GM18858 (cell line): Measurements from ENCODE around the gene CKS1B.

Source experiments
- ATAC-seq: cut with Tn5 transposase; IDR thresholded peaks from one replicate; pipeline ENCODE4 v1.9.1; 2021; ENCODE audit not compliant: unreplicated experiment

CKS1B gene

DNA sequence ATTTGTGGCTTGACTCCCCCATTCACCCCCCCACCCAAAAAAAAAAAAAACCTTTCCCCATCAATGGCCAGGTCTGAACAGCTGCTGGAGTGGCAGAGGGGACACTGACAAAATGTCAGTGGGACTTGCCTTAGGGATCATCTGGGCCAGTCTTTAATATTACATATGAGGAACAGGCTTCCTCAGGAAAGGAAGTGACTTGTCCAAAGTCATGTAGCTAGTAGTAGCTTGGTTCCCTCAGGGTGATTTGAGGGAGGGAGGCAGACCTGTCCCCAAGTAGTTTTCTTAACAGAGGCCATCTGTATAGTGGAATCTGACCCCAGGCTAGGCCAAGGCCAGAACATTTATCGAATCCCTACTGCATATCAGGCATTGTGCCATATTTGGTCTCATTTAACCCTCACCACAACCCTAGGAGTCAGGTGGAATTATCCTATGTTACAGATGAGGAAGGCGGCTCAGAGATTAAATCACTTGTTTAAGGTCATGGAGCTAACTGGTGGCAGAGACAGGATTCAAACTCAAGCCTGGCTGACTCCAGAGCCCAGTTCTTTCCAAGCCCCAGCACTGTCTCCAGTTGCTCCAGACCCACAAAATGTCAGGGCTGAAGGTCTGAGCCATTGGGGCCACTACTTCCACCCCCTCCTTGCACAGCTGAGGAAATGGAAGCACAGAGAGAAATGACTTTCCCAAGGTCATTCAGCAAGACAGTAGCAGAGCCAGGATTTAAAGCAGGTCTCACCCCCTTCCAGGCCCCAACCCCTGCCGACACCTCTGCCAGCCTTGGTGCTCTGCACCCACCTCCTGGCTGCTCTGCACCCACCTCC, 38.5 kb downstream of the CKS1B start:
- ATAC-seq: no peak

DNA sequence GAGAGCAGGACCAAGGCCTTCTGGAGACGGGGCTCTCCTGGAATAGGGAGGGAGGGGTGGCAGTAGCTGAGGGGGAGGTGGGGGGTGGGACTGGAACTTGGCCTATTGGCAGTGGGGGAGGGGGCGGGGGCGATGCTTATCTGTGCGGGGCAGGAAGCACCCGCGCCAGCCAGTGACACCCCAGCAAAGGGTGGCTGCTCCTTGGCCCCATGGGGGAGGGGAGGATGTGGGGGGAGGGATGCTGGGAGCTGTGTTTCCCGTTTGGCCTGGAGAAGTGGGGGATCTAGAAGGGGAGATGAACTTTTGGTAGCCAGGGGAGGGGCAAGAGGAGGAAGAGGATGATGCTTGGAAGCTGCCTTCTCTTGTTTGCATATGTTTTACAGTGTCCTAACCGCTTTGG, 39.2 kb downstream of the CKS1B start:
- ATAC-seq: no peak

DNA sequence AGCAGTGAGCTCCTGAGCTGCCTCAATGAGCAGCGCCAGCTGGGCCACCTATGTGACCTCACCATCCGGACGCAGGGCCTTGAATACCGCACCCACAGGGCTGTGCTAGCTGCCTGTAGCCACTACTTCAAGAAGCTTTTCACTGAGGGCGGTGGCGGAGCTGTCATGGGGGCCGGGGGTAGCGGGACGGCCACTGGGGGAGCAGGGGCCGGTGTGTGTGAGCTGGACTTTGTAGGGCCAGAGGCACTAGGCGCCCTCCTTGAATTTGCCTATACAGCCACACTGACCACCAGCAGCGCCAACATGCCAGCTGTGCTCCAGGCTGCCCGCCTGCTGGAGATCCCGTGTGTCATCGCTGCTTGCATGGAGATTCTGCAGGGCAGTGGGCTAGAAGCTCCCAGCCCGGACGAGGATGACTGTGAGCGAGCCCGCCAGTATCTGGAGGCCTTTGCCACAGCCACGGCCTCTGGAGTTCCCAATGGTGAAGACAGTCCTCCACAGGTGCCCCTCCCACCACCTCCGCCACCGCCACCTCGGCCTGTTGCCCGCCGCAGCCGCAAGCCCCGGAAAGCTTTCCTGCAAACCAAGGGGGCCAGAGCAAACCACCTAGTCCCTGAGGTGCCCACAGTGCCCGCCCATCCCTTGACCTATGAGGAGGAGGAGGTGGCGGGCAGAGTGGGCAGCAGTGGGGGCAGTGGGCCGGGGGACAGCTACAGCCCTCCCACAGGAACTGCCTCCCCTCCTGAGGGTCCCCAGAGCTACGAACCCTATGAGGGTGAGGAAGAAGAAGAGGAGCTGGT, 40.4 kb downstream of the CKS1B start:
- no peak for ATAC-seq

DNA sequence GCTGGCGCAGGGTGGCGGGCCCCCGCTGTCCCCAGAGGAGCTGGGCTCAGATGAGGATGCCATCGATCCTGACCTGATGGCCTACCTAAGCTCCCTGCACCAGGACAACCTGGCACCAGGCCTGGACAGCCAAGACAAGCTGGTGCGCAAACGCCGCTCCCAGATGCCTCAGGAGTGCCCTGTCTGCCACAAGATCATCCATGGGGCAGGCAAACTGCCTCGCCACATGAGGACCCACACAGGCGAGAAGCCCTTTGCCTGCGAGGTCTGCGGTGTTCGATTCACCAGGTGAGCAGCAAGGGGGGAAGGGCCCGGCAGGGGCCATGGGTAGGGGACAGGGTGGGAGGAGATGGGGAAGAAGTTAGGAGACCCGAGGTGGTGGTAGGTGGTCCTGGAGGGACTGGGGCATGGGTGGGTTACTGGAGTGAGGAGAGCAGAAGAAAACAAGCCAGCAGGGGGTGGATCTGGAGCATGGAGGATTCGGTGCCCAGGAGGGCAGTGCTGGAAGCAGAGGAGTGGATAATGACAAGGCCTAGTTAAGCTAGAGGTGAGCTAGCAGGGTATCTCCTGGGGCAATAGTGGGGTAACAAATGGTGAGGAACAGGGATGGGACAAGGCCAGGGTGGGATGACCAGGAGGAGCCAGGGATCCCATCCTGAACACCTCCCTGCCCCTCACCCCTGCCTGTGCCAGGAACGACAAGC, 41.2 kb downstream of the CKS1B start:
- ATAC-seq: no peak

DNA sequence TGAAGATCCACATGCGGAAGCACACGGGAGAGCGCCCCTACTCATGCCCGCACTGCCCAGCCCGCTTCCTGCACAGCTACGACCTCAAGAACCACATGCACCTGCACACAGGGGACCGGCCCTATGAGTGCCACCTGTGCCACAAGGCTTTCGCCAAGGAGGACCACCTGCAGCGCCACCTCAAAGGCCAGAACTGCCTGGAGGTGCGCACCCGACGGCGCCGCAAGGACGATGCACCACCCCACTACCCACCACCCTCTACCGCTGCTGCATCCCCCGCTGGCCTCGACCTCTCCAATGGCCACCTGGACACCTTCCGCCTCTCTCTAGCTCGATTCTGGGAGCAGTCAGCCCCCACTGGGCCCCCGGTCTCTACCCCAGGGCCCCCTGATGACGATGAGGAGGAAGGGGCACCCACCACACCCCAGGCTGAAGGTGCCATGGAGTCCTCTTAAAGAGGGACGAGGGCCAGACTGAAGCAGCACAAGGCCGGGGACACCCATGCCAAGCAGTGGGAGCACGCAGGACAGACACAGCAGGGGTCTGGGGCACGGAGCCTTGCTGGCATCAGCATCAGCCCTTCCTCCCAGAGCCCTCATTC, 41.9 kb downstream of the CKS1B start:
- no peak for ATAC-seq

DNA sequence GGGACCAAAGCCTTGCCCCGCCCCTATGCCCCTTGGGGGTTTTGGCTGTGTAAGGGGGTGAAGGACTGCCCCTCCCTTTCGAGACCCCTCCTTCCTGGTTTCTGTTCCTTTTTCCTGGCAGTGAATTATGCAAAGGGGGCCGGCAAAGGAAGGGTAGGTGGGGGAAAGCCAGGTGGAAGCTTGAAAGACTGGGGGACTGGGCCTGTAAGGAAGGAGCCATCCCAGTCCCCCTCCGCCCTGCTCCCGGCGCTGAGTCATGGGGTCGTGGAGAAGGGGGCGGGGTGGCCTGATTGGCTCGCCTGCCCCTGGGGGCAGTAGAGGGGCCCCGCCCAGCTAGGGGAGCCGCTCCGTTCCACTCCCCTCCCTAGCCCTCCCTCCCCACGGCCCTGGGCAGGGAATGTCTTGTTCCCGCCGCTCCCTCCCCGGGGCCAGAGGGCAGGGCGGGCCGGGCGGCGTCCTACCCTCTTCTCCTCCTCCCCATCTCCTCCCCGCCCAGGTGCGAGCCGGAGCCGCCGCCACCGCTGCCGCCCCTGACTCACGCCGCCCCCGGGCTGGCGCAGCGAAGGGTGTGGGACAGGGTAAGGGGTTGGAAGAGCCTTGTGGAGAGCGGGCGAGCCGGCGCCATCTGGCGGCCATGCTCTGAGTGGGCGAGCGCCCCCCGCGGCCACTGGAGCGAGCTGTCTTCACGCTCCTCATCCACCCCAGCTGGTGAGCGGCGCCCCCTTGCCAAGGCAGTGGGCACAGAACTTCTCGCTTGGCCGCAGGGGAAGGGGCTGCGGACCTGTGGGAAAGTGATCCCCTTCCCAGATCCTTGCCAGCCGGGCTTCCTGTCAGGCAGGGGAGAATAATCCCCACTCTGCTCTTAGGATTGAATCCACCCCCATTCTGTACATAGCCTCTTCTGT, 42.8 kb downstream of the CKS1B start:
- ATAC-seq: peak; percentile 63

DNA sequence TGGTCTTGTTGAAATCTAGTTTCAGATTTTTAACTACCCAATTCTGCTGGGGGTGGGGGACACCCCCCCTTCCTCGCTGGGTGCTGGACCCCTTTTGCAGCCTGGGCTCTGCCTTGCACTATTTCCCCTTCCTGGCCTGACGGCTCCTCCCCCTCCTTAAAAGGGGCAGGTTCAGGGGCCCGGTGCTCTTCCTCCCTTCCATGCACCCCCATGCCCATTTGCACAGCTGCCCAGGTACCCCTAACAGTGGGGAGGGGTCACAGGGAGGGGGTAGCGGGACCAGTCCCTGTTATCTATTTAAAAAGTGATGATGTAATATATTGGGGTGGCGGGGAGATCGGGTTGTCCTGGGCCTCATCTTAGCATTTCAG, 43.5 kb downstream of the CKS1B start:
- ATAC-seq: no peak

DNA sequence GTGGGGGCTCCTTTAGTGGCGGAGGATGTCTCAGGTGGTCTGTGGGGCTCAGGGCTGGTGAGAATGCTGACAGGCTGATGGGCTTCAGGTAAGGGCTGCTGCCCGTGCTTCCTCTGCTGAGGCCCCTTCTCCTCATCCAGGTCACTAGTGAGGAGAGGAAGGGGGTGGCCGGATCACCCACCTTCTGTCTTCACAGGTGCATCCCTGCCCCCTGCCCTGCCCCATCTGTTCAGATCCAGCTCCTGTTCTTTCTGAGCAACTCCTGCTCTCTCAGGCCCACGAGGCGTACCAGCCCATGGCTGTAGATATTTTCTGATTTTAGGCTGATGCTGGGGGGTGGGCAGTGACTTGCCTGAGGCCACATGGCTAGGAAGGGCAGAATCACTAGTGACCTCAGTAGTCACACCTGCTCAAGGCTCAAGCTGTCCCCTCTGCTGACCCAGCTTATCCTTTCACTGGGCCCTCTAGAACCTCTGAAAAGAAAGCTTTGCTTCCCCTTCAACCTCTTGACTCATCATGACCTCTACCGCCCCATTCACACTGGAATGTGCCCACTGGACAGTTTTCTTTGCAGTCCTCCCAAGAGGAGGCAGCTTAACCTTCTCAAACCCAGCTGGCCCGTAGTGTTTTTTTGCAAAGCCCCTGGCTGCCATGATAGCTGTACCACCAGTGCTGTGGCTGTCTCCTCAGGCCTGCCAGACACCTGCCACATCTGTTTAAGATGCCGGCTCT, 44.3 kb downstream of the CKS1B start:
- ATAC-seq: no peak

DNA sequence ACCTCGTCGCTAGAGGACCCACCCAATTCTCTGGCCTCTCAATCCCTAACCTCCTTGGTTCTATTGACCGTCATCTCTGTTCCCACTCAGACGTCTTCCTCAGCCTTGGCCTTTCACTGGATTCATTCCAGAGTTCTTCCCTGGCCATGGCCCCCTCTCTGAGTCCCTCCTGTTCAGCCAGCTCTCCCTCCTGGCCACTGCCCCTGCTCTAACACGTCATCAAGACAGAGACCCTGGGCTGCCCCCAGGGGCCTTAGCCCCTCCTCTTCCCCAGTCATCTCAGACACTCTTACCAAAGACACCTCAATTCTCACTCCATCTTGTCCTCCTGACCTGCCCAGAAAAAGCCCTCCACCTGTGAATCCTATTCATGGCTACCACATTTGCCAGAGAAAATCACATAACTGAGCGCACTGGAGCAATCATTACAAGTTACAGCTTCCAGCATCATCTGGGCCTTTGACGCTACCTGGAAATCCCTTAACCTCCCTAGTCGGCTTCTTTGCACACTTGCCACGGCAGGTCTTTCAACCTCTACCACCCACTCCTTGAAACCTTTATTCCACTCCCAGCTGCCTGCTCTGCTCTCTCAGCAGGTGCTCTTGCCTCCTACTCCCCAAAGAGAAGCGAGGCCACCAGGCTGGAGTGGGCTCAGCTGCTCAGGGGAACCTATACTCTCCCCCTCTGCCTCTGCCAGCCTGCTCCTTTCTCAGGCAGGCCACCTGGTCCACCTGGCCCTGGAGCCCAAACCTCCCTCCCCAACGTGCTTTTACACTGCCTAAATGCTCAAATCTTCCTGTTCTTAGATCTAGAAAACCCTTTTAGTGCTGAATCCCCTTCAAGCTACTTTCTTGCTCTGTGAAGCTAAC, 45.1 kb downstream of the CKS1B start:
- ATAC-seq: no peak

DNA sequence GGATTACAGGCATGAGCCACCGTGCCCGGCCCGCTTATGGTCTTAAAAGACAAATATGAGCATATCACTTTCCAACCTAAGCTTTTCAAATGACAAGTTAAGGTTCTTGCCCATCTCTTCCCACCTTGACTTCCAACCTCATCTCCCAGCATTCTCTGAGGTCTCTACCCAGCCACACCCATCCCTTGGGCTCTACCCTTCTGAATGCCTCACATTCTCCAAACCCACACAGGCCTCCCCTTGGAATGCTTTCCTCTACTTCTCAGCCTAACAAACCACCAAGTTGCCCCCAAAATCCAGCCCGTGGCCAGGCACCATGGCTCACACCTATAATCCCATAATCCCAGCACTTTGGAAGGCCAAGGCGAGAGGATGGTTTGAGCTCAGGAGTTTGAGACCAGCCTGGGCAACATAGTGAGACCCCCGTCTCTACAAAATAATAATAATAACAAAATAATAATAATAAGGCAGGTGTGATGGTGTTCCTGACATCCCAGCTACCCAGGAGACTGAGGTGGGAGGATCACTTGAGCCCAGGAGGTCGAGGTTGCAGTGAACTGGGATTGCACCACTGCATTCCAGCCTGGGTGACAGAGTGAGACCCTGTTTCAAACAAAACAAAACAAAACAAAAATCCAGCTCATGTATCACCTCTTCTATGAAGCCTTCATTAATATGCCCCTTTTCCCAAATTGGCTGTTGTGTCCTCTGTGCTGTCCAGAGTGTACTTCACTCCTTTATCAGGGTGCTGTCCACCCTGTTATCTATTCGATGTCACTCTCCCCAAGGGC, 47.9 kb downstream of the CKS1B start:
- no peak for ATAC-seq

DNA sequence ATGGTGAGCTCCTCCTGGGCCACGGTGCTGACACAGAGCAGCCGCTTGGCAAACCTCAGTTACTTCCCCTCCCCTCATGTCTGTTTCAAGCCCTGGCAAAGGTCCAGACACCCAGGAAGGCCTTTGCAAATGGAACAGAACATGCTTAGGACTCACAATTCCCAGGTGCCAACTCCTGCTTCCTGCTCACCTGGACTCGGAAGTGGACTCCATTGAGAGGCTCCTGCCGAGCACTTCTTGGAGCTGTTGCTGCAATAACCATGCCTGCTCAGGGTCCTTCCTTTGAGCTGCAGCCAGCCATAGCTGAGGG, 48.4 kb downstream of the CKS1B start:
- ATAC-seq: no peak

DNA sequence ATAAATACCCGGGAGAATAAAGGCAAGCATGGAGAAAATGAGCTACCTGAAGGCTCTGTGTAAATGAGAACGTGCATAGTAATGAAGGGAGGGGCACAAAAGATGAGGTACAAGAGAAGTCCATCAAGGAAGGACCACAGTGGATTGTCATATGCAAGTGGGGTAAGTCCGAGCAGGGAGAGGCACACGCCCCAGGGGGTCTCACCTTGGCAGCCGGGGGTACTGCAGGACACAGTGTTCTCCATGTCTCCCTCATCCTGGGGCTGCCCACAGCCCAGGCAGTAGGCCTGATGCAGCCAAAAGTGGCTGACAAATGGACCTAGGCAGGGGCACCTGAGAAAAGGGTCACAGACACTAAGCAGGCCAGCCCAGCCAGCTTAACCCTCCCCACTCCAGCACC, 49.1 kb downstream of the CKS1B start:
- ATAC-seq: no peak

DNA sequence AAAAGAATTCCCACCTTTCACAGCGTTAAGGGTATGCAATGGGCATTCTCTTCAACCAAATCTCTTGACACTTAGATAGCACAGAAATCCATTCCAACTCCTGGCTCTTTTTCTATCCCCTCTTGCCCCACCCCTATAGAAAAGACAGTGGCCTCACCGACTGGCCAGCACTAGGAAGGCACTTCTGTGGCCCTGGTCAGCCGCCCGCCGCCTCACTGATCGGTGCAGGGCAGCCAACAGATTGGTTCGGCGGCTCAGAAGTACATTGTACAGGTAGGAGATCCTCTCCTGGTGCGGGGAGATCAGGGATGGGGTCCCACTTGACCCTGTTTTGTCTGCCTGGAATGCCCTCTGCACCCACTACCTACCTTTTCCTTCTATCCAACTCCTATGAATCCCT, 49.8 kb downstream of the CKS1B start:
- no peak for ATAC-seq

DNA sequence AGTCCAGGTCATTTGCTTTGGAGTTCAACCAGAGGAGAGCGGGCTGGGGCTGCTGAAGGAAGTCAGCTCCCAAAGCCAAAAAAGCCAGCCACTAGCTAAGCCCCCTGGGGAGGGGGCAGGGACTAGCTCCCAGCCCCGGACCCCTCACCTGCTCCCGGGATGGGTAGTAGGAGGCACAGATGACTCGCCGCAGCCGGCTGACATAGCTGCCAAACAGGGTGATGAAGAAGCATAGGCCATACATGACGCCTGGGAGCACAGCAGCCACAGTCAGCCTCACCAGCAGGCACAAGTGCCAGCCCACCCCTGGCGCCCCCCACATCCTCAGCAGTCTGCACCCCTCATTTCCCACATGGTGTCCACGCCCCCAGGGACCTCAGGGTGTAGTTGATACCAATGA, 51.7 kb downstream of the CKS1B start:
- ATAC-seq: no peak

DNA sequence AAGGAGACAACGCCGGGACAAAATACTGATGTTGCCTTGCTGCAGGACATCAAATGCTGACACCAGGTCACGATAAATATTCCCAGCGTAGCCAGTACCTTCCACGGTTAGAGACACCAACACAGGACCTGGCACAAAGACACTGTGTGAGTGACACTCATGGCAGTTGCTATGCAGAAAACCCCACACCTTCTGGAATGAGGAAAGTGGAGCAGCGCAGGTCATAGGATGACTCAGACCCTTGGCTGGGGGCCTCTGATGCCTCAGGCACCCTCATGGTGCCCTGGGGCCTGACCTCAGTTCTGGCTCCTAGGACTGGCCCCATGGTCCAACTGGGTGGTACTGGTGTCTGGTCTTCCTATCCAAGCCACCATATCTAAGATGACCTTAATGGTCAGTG, 52.1 kb downstream of the CKS1B start:
- no peak for ATAC-seq
